Stomach (tissue), 9 donors: Measurements from ENCODE around the gene RBX1. TPM values are rescaled to one million over a fixed set of nuclear protein-coding genes. Genes with fewer than 3 reads are reported as not detected.

ENCODE experiments used
- DNase-seq, 2 donors: peaks; one replicate each; pipeline versions ENCODE4 v3.0.0 to v3.0.0-alpha.2; 2013 to 2019
- H3K27ac ChIP-seq, 5 donors: fragments of 200-600 bp in 4 of 5; sonication (generic) in 4 of 5; one replicate each; pipeline ENCODE4 v1.5.1; 2013 to 2019; ENCODE audit warnings: mild to moderate bottlenecking in 1 of 5, moderate library complexity in 1 of 5
- H3K27me3 ChIP-seq, 3 donors: fragments of 200-600 bp; sonication (generic); one replicate each; pipeline ENCODE4 v1.5.1; 2017 to 2019; ENCODE audit warnings: mixed run types in 1 of 3
- H3K36me3 ChIP-seq, 4 donors: fragments of 200-600 bp; sonication (generic); 1 replicate in 3 of 4; 2 replicates in 1 of 4; pipeline ENCODE4 v1.5.1; 2016 to 2019
- H3K4me1 ChIP-seq, 4 donors: fragments of 200-600 bp; sonication (generic); one replicate each; pipeline ENCODE4 v1.5.1; 2016 to 2019
- H3K4me3 ChIP-seq, 4 donors: fragments of 200-600 bp; sonication (generic) in 3 of 4; one replicate each; pipeline ENCODE4 v1.5.1; 2016 to 2019; ENCODE audit warnings: mild to moderate bottlenecking in 1 of 4
- H3K9me3 ChIP-seq, 4 donors: fragments of 200-600 bp; sonication (generic); one replicate each; pipeline ENCODE4 v1.5.1; 2016 to 2019
- EP300 ChIP-seq: sonication (generic); formaldehyde crosslinking; IDR thresholded peaks from one replicate; pipeline ENCODE4 v1.6.1; 2017; ENCODE audit warnings: antibody characterized with exemption
- POLR2A ChIP-seq, 4 donors: fragments of 450-650 bp; IDR thresholded peaks; one replicate each; pipeline ENCODE4 v1.6.1; 2016; ENCODE audit warnings: antibody characterized with exemption in 4 of 4, control low read depth in 2 of 4, mild to moderate bottlenecking in 1 of 4, moderate library complexity in 1 of 4
- POLR2AphosphoS5 ChIP-seq, 3 donors: sonication (generic); formaldehyde crosslinking; IDR thresholded peaks; one replicate each; pipeline ENCODE4 v1.6.1; 2016; ENCODE audit warnings: antibody characterized with exemption in 3 of 3
- WGBS, 5 donors: extraction: QIAGEN DNeasy Blood & Tissue Kit in 3 of 5; methylation state at CpG; one replicate each; pipeline versions ENCODE4 v1.1.5 to v1.1.7; 2013 to 2018; 5-methylcytosine and 5-hydroxymethylcytosine counted together
- intact Hi-C: fragments of 100-400 bp; cut with DNase I; formaldehyde crosslinking; loops from one replicate; pipeline ENCODE4 v1.15.1; 2023; ENCODE audit warnings: low total_unique reads
- polyA plus RNA-seq, 3 donors: library from polyadenylated mRNA; stranded (reverse); fragments of 200-250 nt; gene quantifications; one replicate each; pipeline ENCODE4 v1.2.3, GENCODE V29; 2013
- total RNA-seq, 5 donors: library from RNA; depleted of rRNA; stranded (reverse); fragments of >200 nt; gene quantifications; one replicate each; pipeline versions ENCODE4 v1.1.0 to v1.2.3, GENCODE V29; 2014 to 2016
- TF ChIP-seq, protein P1 (sequence below), 7 experiments: fragments of 450-650 bp in 4 of 7; fragments of 200-600 bp in 3 of 7; sonication (generic) in 3 of 7; IDR thresholded peaks; one replicate each; pipeline ENCODE4 v1.5.1; 2016 to 2019; ENCODE audit warnings: antibody characterized with exemption in 7 of 7, control low read depth in 2 of 7, mild to moderate bottlenecking in 1 of 7
- donor health status: healthy with polysubstance abuse.
- donor health status: Bipolar disorder and iron deficiency.
- donor health status: healthy.

RBX1 gene
- total and polyA plus RNA-seq, 8 donors: 4.0 to 95.1 (median 53.5) TPM

DNA sequence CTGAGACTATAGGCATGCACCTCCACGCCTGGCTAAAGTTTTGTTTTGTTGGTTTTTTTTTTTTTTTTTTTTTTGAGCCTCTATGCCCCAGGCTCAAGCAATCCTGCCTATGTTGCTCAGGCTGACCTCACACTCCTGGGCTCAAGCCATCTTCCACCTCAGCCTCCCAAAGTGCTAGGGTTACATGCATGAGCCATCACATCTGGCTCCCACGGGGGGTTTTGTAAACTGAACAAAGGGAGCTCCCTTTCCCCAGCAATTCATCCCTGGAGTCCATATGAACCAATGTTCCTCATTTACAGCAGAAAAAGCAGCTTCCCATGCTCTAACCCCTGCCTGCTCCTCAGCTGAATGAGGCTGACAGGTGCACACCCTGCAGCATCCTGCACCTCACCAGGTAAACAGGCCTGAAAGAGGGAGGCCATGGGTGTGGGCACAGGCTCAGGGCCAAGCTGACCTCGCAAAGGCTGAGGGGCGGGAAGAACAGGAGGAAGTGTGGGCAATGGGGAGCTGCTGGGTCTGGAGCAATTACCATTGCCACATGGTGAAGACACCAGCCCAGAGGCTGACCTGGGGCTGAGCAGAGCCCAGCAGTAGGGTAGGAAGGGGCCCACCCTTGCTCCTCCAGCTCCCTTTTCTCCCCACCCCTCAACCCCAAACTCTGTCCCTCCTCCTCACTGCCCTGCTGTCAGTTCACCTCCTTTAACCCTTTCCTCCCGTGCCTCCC, 58.2 kb downstream of the RBX1 start:
- H3K4me3 ChIP-seq: no peak overlapping the region
- H3K36me3 ChIP-seq: no peaks in the 10 kb centered on the region
- no peak overlapping the region for H3K27ac ChIP-seq
- TF ChIP-seq EP300 (no peak), POLR2A (IDR thresholded peaks at IDR 0.05) (no peak), POLR2AphosphoS5 (IDR thresholded peaks at IDR 0.05) (no peak)
- TF ChIP-seq, protein P1, sequence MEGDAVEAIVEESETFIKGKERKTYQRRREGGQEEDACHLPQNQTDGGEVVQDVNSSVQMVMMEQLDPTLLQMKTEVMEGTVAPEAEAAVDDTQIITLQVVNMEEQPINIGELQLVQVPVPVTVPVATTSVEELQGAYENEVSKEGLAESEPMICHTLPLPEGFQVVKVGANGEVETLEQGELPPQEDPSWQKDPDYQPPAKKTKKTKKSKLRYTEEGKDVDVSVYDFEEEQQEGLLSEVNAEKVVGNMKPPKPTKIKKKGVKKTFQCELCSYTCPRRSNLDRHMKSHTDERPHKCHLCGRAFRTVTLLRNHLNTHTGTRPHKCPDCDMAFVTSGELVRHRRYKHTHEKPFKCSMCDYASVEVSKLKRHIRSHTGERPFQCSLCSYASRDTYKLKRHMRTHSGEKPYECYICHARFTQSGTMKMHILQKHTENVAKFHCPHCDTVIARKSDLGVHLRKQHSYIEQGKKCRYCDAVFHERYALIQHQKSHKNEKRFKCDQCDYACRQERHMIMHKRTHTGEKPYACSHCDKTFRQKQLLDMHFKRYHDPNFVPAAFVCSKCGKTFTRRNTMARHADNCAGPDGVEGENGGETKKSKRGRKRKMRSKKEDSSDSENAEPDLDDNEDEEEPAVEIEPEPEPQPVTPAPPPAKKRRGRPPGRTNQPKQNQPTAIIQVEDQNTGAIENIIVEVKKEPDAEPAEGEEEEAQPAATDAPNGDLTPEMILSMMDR (IDR thresholded peaks at IDR 0.05): no peak
- no peaks in the 10 kb centered on the region for H3K9me3 ChIP-seq
- 36 to 49% (median 38%) methylated on average over 5 of the region's 5 CpGs for WGBS, 5 donors
- H3K27me3 ChIP-seq: no peaks in the 10 kb centered on the region
- no peaks in the 10 kb centered on the region for H3K4me1 ChIP-seq
- peak in 1 of 2 donors; percentile 13 for DNase-seq
- intact Hi-C loops: no loop called here

DNA sequence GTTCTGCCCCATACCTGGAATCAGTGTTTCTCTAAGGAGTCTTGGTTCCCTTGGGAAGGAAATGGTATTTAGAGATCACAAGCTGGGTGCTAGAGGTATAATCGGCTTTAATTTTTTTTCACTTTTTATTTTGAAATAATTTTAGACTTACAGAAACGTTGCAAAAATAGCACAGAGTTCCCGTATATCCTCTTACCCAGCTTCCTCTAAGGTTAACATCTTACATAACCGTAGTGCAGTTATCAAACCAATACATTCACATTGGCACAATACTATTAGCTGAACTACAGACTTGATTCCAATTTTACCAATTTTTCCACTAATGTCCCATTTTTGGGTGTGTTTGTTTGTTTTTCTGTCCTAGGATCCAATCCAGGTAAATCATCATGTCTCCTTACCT, 63.8 kb downstream of the RBX1 start:
- intact Hi-C loops: loop anchor here (10.0 kb wide), 1 partner anchor 70 kb away; no protein-coding TSS in a partner anchor
- Histone ChIP-seq H3K36me3 (no peaks in the 10 kb centered on the region), H3K9me3 (no peaks in the 10 kb centered on the region), H3K4me1 (peaks cover 0 to under 1% (median 0%) of the 10 kb centered on the region in 4 donors), H3K4me3 (no peak overlapping the region), H3K27me3 (no peaks in the 10 kb centered on the region), H3K27ac (no peak overlapping the region)
- no peak for DNase-seq
- TF ChIP-seq, protein P1 (IDR thresholded peaks at IDR 0.05): no peak
- TF ChIP-seq EP300 (no peak), POLR2A (IDR thresholded peaks at IDR 0.05) (no peak), POLR2AphosphoS5 (IDR thresholded peaks at IDR 0.05) (no peak)
- WGBS, 5 donors: 62 to 79% (median 70%) methylated on average over 4 of the region's 4 CpGs

DNA sequence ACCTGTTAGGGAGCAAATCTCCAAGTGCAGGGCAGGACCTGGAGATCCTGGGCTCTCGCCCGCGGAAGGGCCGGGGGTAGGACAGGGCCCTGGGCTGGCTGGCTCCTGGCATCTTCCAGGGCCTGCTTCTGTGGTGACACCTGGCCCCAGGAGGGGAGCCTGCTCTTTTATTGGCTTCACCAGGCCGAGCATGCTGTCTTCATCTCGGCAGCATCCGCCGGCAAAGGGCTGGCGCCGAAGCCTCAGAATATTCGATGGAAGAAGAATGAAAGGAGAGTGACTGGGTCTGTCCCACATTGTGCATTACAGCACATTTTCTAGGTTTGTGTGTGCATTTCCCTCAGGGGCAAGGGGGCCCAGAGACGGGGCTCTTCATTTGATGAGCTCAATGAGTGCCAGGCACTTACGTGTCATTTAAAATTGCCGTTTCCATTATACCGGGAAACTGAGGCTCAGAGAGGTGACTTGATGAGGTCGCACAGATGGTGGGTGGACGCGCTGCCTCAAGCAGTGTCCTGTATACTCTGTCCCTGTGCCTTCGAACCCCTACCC, 70.0 kb downstream of the RBX1 start:
- WGBS, 5 donors: 14 to 37% (median 19%) methylated on average over 19 of the region's 19 CpGs
- Histone ChIP-seq H3K27ac (peak overlapping the region; percentile 96 to 99 (median 99)), H3K36me3 (no peaks in the 10 kb centered on the region), H3K4me3 (peak overlapping the region; percentile 60 to 77 (median 69)), H3K9me3 (no peaks in the 10 kb centered on the region), H3K4me1 (peaks cover 5 to 25% (median 12%) of the 10 kb centered on the region in 4 donors), H3K27me3 (no peaks in the 10 kb centered on the region)
- TF ChIP-seq, protein P1 (IDR thresholded peaks at IDR 0.05): no peak
- TF ChIP-seq POLR2A (IDR thresholded peaks at IDR 0.05): no peak
- TF ChIP-seq EP300: no peak
- intact Hi-C loops: no loop called here
- DNase-seq: peak in 1 of 2 donors; percentile 36

DNA sequence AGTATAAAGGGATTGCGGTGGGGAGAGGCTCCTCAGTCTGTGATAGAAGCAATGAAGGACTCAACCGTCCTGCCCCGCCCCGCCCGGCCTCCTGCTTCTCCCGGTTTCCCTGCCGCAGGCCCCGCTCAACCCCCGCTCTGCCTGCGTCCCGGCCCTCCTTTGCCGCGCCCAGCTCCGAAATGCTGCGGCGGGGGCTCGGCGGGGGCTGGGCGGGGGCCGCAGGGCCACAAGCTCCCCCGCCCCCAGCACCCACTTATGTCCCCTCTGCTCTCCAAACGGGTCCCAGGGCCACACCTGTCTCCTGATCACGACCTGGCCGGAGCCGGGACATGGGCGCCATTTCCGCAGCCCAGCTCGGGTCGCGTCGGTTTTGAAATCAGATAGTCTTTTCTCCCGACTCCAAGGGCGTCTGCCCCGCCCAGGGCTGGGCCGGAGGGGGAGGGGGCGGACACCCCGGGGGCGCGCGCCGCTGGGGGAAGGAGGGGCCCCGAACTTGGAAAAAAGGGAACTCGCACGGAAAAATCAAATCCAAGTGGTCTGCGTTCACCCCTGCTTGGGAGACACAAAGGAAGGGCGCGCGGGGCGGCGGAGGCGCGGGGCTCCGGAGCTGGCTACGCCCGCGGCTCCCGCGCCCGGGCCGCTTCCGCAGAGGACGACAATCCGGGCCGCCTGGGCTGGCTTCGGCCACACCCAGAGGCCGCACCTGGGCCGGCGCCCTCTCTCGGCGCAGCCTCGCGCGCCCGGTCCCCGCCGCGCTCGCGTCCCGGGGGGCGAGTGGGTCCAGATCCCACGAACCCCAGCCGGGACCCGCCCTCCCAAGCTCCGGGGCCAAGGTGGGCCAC, 70.7 kb downstream of the RBX1 start:
- H3K9me3 ChIP-seq: no peaks in the 10 kb centered on the region
- whole genome bisulfite sequencing, 5 donors: 0 to 1% (median 1%) methylated on average over 35 to 85 of the region's 85 CpGs
- no peaks in the 10 kb centered on the region for H3K36me3 ChIP-seq
- TF ChIP-seq, protein P1 (IDR thresholded peaks at IDR 0.05): peak in 1 of 7 experiments; percentile 11
- peak in 1 of 4 donors; percentile 35 for TF ChIP-seq POLR2A (IDR thresholded peaks at IDR 0.05)
- TF ChIP-seq POLR2AphosphoS5 (IDR thresholded peaks at IDR 0.05): peak in 2 of 3 donors; percentile 61 to 77
- TF ChIP-seq EP300: no peak
- intact Hi-C loops: no loop called here
- H3K4me3 ChIP-seq: peak overlapping the region; percentile 60 to 77 (median 69)
- DNase-seq: peak; percentile 69 to 89
- no peaks in the 10 kb centered on the region for H3K27me3 ChIP-seq
- H3K4me1 ChIP-seq: peaks cover 5 to 25% (median 12%) of the 10 kb centered on the region in 4 donors
- H3K27ac ChIP-seq: peak overlapping the region; percentile 96 to 99 (median 99)
